ENCODE data around the gene AFF3.

- TF ChIP-seq POLR2AphosphoS5 (IDR thresholded peaks at IDR 0.05) (no peak), CTCF (IDR thresholded peaks at IDR 0.05) (no peak), POLR2A (IDR thresholded peaks at IDR 0.05) (no peak)
Measured at GRCh38 chr2:100066856-100067255, 75.5 kb downstream of the AFF3 start.
